K562 (cell line): ENCODE measurements around the gene SFT2D2. TPM values are rescaled to one million over a fixed set of nuclear protein-coding genes. Genes with fewer than 3 reads are reported as not detected.
A peak's percentile ranks its signal among the peaks of the same experiment; 100 is the strongest.

Source experiments
- E2F6 ChIP-seq, 2 experiments: IDR thresholded peaks; 2 replicates each; pipeline ENCODE4 v1.6.1; 2011; ENCODE audit warnings: borderline replicate concordance in 1 of 2, control low read depth in 1 of 2, low read depth in 1 of 2, low read length in 1 of 2, mild to moderate bottlenecking in 1 of 2, mixed read lengths in 1 of 2, moderate library complexity in 1 of 2; ENCODE audit not compliant: insufficient read depth in 1 of 2, insufficient read length in 1 of 2, poor library complexity in 1 of 2, severe bottlenecking in 1 of 2; ENCODE audit errors: extremely low read depth in 1 of 2
- EP400 ChIP-seq: fragments of 450-650 bp; IDR thresholded peaks from 2 replicates; pipeline ENCODE4 v1.6.1; 2017; ENCODE audit warnings: antibody characterized with exemption, mild to moderate bottlenecking, moderate library complexity
- FOXJ3 ChIP-seq: sonication (generic); formaldehyde crosslinking; IDR thresholded peaks from 2 replicates; pipeline ENCODE4 v1.4.0; 2020; ENCODE audit warnings: mild to moderate bottlenecking, missing genetic modification reagents
- MED1 ChIP-seq: sonication (generic); formaldehyde crosslinking; IDR thresholded peaks from 2 replicates; pipeline ENCODE4 v1.8.1; 2023; ENCODE audit warnings: missing genetic modification reagents, borderline replicate concordance
- NFE2L1 ChIP-seq: fragments of 450-650 bp; IDR thresholded peaks from 2 replicates; pipeline ENCODE4 v1.6.1; 2016; ENCODE audit warnings: missing genetic modification characterization, low read depth, mild to moderate bottlenecking, missing compliant biosample characterization, moderate library complexity, borderline replicate concordance
- RBM14 ChIP-seq: fragments of 200-400 bp; formaldehyde crosslinking; IDR thresholded peaks from 2 replicates; pipeline ENCODE4 v1.6.1; 2018; ENCODE audit warnings: low read depth, mild to moderate bottlenecking, low read length, moderate library complexity, borderline replicate concordance; ENCODE audit not compliant: insufficient read depth
- STAT5A ChIP-seq: IDR thresholded peaks from 2 replicates; pipeline ENCODE4 v1.6.1; 2012; ENCODE audit warnings: low read length, inconsistent platforms, borderline replicate concordance
- TCF3 ChIP-seq: sonication (generic); formaldehyde crosslinking; IDR thresholded peaks from 2 replicates; pipeline ENCODE4 v1.4.0; 2020; ENCODE audit warnings: mild to moderate bottlenecking, missing genetic modification reagents
- THRAP3 ChIP-seq: fragments of 450-650 bp; IDR thresholded peaks from 2 replicates; pipeline ENCODE4 v1.6.1; 2016; ENCODE audit warnings: mild to moderate bottlenecking, inconsistent platforms, borderline replicate concordance
- TRIM28 ChIP-seq: fragments of 450-650 bp; IDR thresholded peaks from 2 replicates; pipeline ENCODE4 v1.6.1; 2017
- ZBTB8A ChIP-seq: fragments of 450-650 bp; IDR thresholded peaks from 2 replicates; pipeline ENCODE4 v1.6.1; 2018; ENCODE audit warnings: mild to moderate bottlenecking, moderate library complexity; ENCODE audit not compliant: partially characterized antibody
- ZHX1 ChIP-seq: fragments of 150-350 bp; conservative IDR thresholded peaks from 2 replicates; pipeline ENCODE4 v1.6.1; 2014; ENCODE audit warnings: low read length
- ZNF174 ChIP-seq: fragments of 250-450 bp; sonication (Bioruptor Pico); IDR thresholded peaks from 2 replicates; pipeline ENCODE4 v1.4.0; 2020; ENCODE audit warnings: mild to moderate bottlenecking
- ZNF551 ChIP-seq: fragments of 250-450 bp; sonication (Bioruptor Pico); IDR thresholded peaks from 2 replicates; pipeline ENCODE4 v1.5.0; 2021; ENCODE audit warnings: mild to moderate bottlenecking, moderate library complexity
- polyA plus RNA-seq, 8 experiments: library from polyadenylated mRNA; depleted of rRNA in 4 of 8; stranded (reverse) in 5 of 8; unstranded in 3 of 8; fragments of >200 nt; fragmentation: Nextera tagmentation in 2 of 8; fragmentation: Illumina TruSeq in 1 of 8; extraction: Ambion mirVana in 2 of 8; extraction: Trizol in 1 of 8; gene quantifications; 2 replicates each; pipeline versions ENCODE4 v1.2.1 to v1.2.3, GENCODE V29; 2011 to 2014; ENCODE audit warnings: inconsistent platforms in 1 of 8, missing spikeins in 1 of 8
- total RNA-seq, 7 experiments: library from RNA; depleted of rRNA in 6 of 7; stranded (reverse); fragments of >200 nt in 6 of 7; fragmentation: Illumina TruSeq in 2 of 7; extraction: Trizol in 2 of 7; gene quantifications; 2 replicates each; pipeline versions ENCODE4 v1.2.1 to v1.2.3, GENCODE V29; 2011 to 2021; ENCODE audit warnings: low replicate concordance in 1 of 7
- TF ChIP-seq, protein P1 (sequence below): sonication (generic); formaldehyde crosslinking; IDR thresholded peaks from 2 replicates; pipeline ENCODE4 v1.5.0; 2020; ENCODE audit warnings: missing genetic modification reagents
- TF ChIP-seq, protein P2 (sequence below): fragments of 450-650 bp; IDR thresholded peaks from 2 replicates; pipeline ENCODE4 v1.7.1; 2018; ENCODE audit warnings: mild to moderate bottlenecking, low read depth; ENCODE audit not compliant: partially characterized antibody
- TF ChIP-seq, protein P3 (sequence below): fragments of 250-450 bp; sonication (Bioruptor Pico); IDR thresholded peaks from 2 replicates; pipeline ENCODE4 v1.8.0; 2022; ENCODE audit warnings: inconsistent platforms

SFT2D2 gene
- total and polyA plus RNA-seq, 9 of the 15 experiments (the other 6 are each of a cell fraction or from before 2014, with no cell fraction given), result 3.4 to 50.1 (median 21.6) TPM

DNA sequence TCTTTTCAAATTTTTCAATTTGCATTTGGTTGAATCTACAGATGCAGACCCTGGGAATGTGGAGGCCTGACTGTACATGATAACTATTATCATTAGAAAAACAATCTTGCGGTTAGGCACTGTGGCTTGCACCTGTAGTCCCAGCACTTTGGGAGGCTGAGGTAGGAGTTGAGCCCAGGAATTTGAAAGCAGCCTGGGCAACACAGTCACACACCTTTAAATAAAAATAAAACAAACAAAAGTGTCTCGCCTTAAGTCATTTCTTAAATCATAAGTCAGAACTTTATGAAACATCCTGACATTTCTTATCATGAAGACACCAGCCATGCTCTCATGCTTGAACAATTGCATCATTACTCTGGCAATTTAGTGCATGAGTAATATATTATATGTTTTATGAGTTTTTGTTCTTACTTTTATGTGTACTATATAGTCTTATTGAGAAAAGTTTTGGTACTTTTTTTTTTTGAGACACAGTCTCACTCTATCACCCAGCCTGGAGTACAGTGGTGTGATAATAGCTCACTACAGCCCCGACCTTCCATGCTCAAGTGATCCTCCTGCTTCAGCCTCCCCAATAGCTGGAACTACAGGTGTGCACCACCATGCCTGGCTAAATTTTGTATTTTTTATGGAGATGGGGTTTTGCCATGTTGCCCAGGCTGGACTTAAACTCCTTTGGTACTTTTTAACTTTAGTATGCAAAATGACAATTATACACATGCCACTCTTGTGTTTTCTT lies 62.7 kb downstream of the SFT2D2 start (continued):
- TF ChIP-seq ZHX1 (no peak), RBM14 (no peak), TRIM28 (peak; percentile 46; the same call in 1 of the 2 replicates), TCF3 (CRISPR knock-in tag) (peak; percentile 94), STAT5A (peak; percentile 86), THRAP3 (no peak), ZNF174 (no peak), NFE2L1 (tag) (no peak), ZBTB8A (no peak), MED1 (no peak), E2F6 (IDR thresholded peaks at IDR 0.05; ENCODE audit: borderline replicate concordance in 1 of 2, extremely low read depth in 1 of 2, insufficient read depth in 1 of 2, insufficient read length in 1 of 2, low read depth in 1 of 2, low read length in 1 of 2, poor library complexity in 1 of 2, severe bottlenecking in 1 of 2) (no peak), FOXJ3 (CRISPR knock-in tag) (no peak), ZNF551 (no peak), EP400 (peak; percentile 37)
- TF ChIP-seq, protein P1, sequence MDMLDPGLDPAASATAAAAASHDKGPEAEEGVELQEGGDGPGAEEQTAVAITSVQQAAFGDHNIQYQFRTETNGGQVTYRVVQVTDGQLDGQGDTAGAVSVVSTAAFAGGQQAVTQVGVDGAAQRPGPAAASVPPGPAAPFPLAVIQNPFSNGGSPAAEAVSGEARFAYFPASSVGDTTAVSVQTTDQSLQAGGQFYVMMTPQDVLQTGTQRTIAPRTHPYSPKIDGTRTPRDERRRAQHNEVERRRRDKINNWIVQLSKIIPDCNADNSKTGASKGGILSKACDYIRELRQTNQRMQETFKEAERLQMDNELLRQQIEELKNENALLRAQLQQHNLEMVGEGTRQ, result no peak
- TF ChIP-seq, protein P2, sequence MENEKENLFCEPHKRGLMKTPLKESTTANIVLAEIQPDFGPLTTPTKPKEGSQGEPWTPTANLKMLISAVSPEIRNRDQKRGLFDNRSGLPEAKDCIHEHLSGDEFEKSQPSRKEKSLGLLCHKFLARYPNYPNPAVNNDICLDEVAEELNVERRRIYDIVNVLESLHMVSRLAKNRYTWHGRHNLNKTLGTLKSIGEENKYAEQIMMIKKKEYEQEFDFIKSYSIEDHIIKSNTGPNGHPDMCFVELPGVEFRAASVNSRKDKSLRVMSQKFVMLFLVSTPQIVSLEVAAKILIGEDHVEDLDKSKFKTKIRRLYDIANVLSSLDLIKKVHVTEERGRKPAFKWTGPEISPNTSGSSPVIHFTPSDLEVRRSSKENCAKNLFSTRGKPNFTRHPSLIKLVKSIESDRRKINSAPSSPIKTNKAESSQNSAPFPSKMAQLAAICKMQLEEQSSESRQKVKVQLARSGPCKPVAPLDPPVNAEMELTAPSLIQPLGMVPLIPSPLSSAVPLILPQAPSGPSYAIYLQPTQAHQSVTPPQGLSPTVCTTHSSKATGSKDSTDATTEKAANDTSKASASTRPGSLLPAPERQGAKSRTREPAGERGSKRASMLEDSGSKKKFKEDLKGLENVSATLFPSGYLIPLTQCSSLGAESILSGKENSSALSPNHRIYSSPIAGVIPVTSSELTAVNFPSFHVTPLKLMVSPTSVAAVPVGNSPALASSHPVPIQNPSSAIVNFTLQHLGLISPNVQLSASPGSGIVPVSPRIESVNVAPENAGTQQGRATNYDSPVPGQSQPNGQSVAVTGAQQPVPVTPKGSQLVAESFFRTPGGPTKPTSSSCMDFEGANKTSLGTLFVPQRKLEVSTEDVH, result no peak
- TF ChIP-seq, protein P3, sequence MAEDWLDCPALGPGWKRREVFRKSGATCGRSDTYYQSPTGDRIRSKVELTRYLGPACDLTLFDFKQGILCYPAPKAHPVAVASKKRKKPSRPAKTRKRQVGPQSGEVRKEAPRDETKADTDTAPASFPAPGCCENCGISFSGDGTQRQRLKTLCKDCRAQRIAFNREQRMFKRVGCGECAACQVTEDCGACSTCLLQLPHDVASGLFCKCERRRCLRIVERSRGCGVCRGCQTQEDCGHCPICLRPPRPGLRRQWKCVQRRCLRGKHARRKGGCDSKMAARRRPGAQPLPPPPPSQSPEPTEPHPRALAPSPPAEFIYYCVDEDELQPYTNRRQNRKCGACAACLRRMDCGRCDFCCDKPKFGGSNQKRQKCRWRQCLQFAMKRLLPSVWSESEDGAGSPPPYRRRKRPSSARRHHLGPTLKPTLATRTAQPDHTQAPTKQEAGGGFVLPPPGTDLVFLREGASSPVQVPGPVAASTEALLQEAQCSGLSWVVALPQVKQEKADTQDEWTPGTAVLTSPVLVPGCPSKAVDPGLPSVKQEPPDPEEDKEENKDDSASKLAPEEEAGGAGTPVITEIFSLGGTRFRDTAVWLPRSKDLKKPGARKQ (CRISPR knock-in tag), result no peak
